Kidney epithelial cell (primary cell): ENCODE measurements around the gene SRSF11. TPM values are rescaled to one million over a fixed set of nuclear protein-coding genes. Genes with fewer than 3 reads are reported as not detected.

ENCODE experiments used
- DNase-seq: peaks from one replicate; pipeline ENCODE4 v3.0.0-alpha.2; 2010; ENCODE audit warnings: low read depth
- H3K27me3 ChIP-seq: 2 replicates; pipeline ENCODE4 v1.6.0; 2011; ENCODE audit warnings: low read length; ENCODE audit not compliant: control insufficient read depth, insufficient read depth
- H3K36me3 ChIP-seq: 2 replicates; pipeline ENCODE4 v1.5.1; 2011; ENCODE audit warnings: low read length; ENCODE audit not compliant: control insufficient read depth, insufficient read depth
- H3K4me3 ChIP-seq: 2 replicates; pipeline ENCODE4 v1.5.1; 2011; ENCODE audit warnings: low read depth, mild to moderate bottlenecking, control low read depth, low read length
- total RNA-seq: library from RNA; depleted of rRNA; stranded (reverse); fragments of >200 nt; gene quantifications from 2 replicates; pipeline ENCODE4 v1.2.3, GENCODE V29; 2015
- TF ChIP-seq, protein P1 (sequence below): IDR thresholded peaks from 2 replicates; pipeline ENCODE4 v1.5.1; 2011; ENCODE audit warnings: mild to moderate bottlenecking, moderate library complexity, low read length, control low read depth, inconsistent platforms; ENCODE audit not compliant: insufficient read depth, poor library complexity, severe bottlenecking

Gene SRSF11
- total RNA-seq, 1 donor from 2014 or later, result 78.8 TPM

- peaks cover 1% of the 10 kb centered on the region for H3K36me3 ChIP-seq
Observed at GRCh38 chr1:70247768-70248167, 26.6 kb downstream of the SRSF11 start.

DNA sequence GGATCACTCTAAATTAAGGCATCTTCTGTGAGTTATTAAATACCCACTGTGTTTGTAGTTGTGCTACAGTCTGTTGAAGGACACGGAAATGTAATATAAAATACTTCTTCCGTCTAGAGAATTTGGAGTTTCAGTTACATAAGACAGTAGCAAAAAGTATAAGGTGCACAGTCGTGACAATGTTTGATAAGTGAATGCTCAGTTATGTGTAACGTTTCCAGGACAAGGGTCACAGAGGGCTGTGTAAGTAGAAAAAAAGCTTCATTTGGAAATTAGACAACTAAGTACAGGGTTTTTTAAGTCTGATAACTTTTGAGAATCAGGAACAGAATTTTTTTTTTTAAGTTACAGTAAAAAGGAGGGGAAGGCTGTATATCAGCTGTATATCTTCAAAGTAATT is 27.5 kb downstream of the SRSF11 start:
- Histone ChIP-seq H3K36me3 (peaks cover 1% of the 10 kb centered on the region), H3K27me3 (no peaks in the 10 kb centered on the region), H3K4me3 (no peak overlapping the region)
- DNase-seq, result no peak
- TF ChIP-seq, protein P1, sequence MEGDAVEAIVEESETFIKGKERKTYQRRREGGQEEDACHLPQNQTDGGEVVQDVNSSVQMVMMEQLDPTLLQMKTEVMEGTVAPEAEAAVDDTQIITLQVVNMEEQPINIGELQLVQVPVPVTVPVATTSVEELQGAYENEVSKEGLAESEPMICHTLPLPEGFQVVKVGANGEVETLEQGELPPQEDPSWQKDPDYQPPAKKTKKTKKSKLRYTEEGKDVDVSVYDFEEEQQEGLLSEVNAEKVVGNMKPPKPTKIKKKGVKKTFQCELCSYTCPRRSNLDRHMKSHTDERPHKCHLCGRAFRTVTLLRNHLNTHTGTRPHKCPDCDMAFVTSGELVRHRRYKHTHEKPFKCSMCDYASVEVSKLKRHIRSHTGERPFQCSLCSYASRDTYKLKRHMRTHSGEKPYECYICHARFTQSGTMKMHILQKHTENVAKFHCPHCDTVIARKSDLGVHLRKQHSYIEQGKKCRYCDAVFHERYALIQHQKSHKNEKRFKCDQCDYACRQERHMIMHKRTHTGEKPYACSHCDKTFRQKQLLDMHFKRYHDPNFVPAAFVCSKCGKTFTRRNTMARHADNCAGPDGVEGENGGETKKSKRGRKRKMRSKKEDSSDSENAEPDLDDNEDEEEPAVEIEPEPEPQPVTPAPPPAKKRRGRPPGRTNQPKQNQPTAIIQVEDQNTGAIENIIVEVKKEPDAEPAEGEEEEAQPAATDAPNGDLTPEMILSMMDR, result no peak

More at GRCh38 chr1:70247768-70248167, 26.6 kb downstream of the SRSF11 start:
- H3K4me3 ChIP-seq, result no peak overlapping the region
- TF ChIP-seq, protein P1, result no peak
- H3K27me3 ChIP-seq, result no peaks in the 10 kb centered on the region
- no peak for DNase-seq

DNA sequence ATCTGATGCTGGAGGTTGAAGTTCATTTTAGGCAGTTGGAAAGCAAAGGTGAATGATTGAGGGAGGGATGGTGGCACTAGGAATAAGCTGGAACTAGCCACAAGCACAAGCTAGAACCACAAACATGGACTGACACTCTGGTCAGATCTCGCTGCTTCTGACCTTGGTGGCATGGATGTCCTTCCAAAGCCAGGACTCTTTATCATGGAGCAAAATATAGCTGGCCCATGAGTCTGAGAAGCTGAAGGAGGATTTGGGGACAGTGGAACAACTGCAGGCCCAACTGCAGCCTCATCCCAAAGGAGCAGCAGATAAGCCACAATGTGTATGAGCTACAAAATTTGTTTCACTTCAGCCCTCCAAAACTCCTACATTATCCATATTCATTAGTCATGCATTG is 35.5 kb downstream of the SRSF11 start:
- TF ChIP-seq, protein P1, result no peak

GRCh38 chr1:70264839-70265238 is 43.7 kb downstream of the SRSF11 start:
- DNase-seq, result no peak
- TF ChIP-seq, protein P1, result no peak
- no peaks in the 10 kb centered on the region for H3K27me3 ChIP-seq
- no peaks in the 10 kb centered on the region for H3K36me3 ChIP-seq
- no peak overlapping the region for H3K4me3 ChIP-seq

More for the DNA sequence above, 35.5 kb downstream of the SRSF11 start:
- Histone ChIP-seq H3K36me3 (no peaks in the 10 kb centered on the region), H3K27me3 (no peaks in the 10 kb centered on the region), H3K4me3 (no peak overlapping the region)
- no peak for DNase-seq

- DNase-seq, result no peak
- H3K27me3 ChIP-seq, result no peaks in the 10 kb centered on the region
- TF ChIP-seq, protein P1, result no peak
- H3K4me3 ChIP-seq, result no peak overlapping the region
- H3K36me3 ChIP-seq, result no peaks in the 10 kb centered on the region
Observed at GRCh38 chr1:70265946-70266345, 44.8 kb downstream of the SRSF11 start.

DNA sequence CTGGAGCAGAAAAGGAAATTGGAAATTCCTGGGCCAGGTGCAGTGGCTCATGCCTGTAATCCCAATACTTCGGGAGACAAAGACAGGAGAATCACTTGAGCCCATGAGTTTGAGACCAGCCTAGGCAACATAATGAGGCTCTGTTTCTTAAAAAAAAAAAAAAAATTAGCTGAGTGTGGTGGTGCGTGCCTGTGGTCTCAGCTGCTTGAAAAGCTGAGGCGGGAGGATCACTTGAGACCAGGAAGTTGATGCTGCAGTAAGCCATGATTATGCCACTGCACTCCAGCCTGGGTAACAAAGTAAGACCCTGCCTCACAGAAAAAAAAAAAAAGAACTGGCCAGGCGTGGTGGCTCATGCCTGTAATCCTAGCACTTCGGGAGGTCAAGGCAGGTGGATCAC is 56.7 kb downstream of the SRSF11 start:
- DNase-seq, result no peak
- TF ChIP-seq, protein P1, result no peak
- H3K36me3 ChIP-seq, result no peaks in the 10 kb centered on the region
- no peak overlapping the region for H3K4me3 ChIP-seq
- H3K27me3 ChIP-seq, result no peaks in the 10 kb centered on the region
